GM19395 (cell line): ENCODE measurements around the gene ATP11A.
"Not testable (repeated sequence)": the region's sequence is repeated elsewhere in the genome, so short reads cannot be mapped to it uniquely, and the experiment has no call there.

Source experiments
- ATAC-seq: cut with Tn5 transposase; IDR thresholded peaks from one replicate; pipeline ENCODE4 v1.9.1; 2021; ENCODE audit warnings: mild to moderate bottlenecking, moderate library complexity; ENCODE audit not compliant: unreplicated experiment

ATP11A gene

DNA sequence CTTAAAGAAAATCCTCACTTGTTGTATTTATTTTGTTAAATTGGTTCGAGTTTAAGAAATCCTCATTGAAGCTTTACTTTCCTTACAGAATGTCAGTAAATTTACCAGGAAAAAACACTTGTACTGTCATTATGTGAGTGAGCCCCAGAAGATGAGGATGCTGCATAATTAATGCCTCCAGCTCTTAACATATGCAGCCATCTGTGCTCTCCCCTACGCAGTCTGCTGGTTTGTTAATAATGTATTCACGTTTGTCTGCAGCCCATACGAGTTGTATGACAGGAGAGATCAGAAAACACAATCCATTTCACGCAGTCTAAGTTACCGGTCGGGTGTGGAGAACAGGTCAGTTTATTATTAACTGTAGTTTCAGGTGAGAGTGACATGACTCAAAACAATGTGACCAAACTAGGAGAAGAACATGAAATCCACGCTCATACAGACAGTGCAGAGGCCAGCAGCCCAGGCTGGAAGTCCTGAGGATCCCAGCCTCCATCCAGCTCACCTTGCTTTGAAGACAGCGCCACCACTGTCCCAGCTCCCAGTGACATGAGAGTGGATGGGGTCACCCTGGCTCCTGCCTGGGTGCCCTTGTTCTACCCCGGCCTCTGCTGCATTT lies 19.8 kb upstream of the ATP11A start:
- ATAC-seq = peak; percentile 79

DNA sequence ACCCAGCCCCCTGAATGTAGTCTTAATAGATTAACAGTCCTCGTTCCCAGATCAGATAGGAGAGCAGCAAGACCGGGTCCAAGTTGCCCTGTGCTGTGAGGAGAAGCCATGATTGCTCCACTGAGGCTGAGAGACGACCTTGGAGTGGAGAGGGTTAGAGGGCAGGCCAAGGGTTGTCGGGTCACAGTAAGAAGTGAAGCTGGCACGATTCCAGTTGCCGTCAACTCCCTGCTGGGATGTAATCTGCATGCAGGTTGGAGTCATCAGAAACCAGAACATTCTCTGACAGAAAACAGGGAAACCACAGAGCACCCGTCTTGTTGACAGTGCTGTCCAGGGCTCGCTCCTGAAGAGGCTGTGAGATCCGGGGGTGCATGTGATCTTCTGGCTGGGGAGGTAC lies 19.0 kb upstream of the ATP11A start:
- no peak for ATAC-seq

DNA sequence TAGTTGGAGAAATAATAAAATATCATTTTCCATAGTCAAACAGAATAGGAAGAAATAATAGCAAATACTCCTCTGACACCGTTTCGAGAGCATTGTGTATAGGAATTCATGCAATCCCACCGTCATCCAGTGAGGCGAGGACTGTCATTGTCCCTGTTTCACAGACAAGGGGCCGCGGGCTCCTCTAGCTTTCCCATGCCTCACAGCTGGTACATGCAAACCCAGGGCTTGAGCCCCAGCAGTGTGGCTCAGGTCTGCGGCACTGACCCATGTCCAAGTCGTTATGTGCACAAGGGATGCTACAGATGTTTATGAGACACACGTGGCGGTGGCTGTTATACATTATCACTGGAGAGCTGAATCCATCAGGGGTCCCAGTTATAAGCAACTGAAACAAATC lies 18.5 kb upstream of the ATP11A start:
- no peak for ATAC-seq

DNA sequence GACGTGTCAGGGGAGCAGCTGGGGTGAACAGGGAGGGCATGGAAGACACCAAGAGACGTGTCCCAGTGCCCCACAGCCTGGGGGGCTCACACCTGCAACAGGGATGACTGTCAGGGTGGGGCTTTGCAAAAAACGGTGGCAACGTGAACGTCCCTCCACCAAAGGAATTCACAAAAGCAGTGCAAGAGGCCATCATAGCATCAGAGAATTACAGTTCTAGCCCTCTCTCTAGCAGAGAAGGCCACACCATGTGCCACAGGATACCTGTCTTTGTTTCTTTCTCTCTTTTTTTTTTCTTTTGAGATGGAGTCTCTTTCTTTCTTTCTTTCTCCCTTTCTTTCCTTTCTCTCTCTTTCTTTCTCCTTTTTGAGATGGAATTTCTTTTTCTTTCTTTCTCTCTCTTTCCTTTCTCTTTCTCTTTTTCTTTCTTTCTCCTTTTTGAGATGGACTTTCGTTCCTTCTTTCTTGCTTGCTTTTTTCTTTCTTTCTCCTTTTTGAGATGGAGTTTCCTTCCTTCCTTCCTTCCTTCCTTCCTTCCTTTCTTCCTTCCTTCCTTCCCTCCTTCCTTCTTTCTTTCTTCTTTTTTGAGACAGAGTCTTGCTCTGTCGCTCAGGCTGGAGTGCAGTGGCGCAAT lies 17.1 kb upstream of the ATP11A start:
- ATAC-seq = no peak

DNA sequence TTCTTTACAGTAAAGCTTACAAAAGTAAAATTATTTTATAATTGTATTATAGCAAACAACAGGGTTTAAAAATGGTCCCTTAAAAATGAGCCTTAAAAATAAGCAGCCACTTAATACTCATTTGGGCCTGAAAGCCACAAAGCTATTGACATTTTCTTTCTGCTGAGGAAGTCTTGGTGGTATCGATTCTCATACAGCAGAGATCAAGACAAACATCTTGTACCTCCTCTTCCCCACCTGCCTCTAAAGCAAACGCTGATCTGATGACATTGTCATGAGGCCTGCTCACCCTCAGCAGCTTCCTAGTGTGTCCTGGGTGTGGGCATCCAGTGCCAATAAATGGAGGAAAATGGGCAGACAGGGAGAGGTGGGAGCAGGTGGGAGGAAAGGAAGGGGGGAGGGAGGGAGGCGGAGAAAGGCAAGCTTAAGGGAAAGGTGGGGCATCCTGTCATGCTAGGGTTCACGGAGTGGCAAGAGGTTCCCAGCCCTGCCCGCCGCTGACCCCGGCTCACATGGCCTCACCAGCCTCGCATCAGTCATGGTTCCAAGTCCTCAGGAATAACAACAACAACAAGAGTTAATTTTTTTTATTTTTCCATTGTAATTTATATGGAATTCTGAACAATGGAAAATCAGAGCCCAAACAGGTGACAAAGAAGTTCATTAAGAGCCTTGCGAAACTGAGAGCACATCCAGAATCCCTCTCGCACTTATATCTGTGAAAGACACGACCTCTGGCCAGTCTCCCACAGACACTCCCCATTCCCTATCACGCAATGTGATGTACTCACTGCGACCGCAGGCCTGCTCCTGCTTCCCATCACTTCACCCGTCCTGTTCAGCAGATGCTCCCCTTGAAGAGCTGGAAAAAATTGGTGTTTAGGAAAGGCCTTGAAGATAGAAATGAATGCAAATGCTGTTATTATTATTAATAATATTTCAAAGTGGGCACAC lies 15.1 kb upstream of the ATP11A start:
- ATAC-seq = peak; percentile 53

DNA sequence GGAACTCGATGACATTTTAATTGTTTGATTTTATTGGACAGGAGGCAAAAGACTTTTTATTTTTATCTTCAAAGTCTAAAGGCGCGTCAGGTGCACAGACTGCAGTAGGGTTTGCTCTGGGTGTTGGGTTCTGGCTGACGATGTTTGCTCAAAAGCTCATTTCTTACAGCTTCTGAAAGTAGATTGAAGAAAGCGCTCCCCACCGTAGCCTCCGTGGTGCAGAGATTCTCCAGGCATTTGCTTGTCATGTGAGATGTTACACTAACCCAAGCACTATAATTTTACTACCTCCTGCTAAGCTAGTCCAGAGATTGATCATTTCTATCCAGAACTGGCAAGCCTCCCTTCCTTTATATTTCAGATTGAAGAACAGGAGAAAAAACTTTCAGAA lies 14.5 kb upstream of the ATP11A start:
- ATAC-seq = no peak

DNA sequence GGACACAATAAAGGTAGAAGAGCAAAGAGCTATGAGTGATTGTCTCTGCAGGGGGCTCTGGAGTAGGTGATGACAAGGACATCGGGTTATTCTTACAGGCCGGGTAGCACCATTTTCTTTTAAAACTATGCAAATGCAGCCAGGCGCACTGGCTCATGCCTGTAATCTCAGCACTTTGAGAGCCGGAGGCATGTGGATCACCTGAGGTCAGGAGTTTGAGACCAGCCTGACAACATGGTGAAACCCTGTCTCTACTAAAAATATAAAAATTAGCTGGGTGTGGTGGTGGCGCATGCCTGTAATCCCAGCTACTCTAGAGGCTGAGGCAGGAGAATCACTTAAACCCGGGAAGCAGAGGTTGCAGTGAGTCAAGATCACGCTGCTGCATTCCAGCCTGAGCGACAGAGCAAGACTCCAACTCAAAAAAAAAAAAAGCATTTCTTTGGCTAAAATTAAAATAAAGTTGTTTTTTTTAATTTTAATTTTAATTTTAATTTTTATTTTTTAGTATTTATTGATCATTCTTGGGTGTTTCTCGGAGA lies 12.3 kb upstream of the ATP11A start:
- ATAC-seq = not testable (repeated sequence)

DNA sequence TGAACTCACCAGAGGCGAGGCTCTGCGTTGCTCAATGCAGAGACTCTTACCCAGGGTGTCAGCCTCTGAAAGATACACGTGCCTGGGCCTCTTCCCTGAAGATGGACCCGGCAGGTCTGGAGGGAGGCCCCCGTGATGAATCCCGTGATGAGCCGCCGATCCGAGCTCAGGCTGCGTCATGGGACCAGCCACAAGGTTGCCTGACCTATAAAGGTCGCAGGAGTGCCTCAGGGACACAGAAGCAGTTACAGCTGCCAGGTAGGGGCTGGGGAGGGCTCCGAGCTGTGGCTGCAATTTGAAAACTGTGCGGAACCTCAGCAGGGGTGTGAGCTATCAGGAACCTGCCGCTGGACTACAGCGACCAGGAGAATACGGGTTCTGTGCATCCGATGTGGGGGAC lies 10.5 kb upstream of the ATP11A start:
- no peak for ATAC-seq

DNA sequence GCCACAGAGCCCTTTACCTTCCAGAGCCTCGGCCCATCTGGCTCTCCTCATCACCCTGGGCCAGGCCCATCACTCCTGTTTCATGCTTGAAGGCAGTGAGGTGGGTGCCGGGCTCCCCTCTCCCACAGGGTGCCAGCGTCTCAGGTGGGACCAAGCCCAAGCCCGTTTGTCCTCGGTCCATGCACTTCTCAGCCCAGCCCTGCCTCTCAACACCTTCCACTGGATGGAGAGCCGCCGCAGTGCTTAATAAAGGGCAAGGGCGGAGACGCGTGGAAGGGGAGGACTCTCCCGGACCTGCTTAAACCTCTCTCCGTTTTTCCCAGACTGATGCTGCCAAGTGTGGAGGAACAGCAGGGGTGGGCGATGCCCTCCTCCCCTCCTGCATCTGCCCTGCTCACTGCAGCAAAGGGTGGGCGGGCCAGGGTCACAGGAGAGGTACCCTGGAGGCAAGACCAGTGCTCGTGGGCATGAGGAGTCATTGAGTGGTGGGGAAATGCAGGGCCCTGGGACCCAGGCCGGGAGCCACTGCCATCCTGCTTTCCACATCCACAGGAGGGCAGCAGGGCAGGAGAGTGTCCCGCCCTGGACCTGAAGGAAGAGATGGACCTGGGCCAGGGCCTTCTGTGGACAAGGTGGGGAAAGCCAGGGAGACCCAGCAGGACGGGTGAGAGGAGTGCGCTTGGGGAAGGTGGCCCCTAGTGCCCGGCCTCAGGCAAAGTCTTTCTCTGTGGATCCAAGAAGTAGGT lies 9.7 kb upstream of the ATP11A start:
- ATAC-seq = no peak

DNA sequence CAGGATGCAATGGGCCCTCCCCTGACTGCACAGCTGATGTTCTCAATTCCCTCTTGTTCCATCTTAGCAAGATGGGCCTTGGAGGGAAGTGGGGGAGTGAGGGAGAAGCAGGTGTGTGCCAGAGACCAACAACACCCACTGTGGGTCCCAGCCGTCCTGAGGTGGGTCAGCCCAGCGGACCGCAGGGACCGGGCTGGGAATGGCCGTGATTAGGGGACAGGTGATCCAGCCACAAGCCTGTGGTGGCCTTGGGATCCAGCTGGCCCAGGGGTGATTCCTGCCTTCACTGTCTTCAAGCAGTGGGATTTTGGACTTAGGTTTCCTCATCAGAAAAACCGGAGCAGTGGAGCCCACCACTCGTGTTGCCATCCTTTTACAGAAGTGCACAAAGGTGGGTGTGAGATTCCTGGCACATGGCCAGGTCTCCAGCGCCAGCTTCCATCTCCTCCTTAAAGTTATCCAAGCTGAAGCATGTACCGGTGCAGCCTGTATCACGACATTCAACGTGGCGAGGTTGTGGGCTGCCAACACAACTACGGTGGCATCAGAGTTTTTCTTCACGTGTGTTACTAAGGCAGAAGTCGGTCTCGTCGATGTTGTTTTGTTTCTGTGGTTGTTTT lies 9.0 kb upstream of the ATP11A start:
- no peak for ATAC-seq

DNA sequence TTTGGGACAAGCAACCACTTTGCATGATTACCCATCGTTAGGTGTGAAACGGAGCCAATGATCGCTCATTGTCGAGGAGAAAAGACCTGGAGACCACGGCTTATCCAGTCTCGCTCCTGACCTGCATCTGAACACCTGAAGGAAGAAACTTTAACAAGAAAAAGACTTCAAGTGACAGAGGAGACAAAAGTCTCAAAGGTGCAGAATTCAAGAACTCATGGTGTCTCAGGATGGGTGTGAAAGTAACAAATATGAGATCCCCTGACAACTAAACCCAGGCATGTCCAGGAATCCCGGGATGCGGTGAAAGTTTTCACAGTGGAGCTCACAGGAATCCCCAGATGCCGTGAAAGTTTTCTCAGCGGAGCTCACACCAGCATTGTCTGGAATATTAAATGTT lies 6.3 kb upstream of the ATP11A start:
- no peak for ATAC-seq

DNA sequence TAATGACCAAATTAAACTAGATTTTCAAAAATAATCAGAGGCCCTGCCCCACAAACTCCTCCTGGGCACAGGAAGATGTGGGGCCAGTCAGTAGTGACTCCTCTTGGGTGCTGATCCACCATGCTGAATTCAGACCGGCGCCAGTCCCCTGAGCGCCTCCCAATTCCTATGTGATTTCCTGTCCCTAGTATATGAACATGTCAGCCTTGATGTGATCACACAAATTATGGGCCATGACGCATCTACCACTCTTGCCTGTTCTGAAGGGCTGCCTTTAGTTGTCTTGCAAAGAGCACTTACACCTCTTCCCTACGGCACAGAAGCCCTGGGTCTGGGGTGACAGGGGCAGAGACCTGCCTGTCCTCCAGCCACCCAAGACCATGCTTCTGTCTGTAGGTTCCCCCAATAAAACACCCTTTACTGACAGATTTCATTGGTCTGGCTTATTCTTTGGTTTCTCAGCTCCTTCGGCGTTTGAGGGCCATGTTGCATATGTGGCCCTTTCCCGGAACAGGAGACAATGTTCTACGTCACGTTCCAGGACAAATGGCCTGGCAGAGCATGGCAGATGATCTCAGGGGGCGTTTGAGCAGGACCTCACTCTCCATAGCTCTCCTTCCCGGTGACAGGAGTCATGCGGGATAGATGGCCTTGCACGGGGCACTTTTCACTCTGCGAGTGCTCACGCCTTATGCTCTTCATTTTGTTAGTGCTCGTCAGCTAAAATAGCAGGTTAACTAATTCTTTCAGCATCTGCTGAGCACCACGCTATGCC lies 5.6 kb upstream of the ATP11A start:
- no peak for ATAC-seq

DNA sequence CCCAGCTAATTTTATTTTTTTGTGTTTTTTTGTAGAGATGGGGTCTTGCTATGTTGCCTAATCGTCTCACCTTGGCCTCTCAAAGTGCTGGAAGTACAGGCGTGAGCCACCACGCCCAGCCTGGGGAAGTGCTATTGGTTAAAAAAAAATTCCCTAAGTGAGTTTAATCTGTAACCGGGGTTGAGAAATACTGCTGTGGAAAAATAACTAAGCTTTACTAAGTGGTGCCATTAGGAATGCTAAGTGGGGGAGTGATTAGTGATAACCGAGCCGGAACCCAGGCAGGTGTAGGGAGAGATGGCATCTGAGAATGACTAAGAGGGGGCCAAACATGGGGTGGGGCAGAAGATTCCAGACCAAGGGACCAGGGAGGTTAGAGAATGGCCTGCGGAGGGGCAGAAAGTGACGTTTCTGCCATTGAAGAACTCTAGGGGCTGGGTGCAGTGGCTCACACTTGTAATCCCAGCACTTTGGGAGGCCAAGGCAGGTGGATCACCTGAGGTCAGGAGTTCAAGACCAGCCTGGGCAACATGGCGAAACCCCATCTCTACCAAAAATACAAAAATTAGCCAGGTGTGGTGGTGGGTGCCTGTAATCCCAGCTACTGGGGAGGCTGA lies 4.5 kb upstream of the ATP11A start:
- ATAC-seq = not testable (repeated sequence)

DNA sequence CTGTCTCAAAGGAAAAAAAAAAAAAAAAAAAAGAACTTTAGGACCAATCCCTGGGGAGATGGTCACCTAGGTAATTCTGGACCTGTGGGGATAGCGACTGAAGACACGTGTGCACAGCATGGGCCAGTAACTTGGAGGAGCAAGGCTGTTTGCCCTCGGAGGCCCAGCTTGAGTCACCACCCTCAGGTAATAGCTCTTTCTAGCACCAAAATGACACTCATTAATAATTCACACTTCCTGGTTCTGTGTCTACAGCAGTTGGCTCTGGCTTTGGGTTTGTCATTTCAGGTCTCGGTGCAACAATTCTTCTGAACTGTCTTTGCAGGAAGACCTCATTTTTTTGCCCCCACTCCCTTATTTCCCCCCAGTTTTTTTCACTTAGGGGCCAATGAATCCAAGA lies 3.9 kb upstream of the ATP11A start:
- no peak for ATAC-seq

DNA sequence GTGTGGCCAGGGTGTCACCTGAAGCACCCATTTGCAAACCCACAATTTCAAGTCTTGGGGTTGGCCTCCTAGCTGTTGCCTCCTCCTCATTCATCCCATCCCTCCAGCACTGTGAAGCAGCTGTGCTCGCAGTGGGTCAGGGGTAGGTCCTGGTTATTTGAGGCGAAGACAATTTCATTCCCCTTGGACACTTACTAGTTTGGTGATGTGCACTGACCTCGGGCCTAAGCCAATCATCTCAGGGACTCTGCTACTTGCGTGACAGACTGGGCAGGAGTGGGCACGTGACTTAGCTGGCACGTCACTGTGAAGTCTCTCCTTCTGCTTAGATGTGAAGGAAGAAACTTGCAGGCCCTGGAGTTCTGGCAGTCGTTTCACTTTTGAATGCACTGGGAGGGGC lies 3.5 kb upstream of the ATP11A start:
- no peak for ATAC-seq

DNA sequence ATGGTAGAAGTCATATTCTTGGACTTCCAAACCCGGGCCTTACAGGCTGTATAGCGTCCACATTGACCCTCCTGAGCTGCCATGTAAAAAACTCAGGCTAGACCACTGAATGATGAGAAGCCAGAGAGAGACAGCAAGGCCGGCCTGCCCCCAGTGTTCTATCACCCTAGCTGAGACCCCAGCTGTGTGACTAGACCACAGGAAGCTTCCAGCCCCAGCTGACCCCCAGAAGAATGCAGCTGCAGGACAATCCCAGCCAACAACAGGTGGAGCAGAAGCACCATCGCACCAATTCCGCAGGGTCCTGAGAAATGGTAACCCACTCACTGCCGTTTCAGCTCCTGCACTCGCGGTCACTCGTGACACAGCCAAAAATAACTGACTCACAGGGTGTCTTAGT lies 2.9 kb upstream of the ATP11A start:
- no peak for ATAC-seq

DNA sequence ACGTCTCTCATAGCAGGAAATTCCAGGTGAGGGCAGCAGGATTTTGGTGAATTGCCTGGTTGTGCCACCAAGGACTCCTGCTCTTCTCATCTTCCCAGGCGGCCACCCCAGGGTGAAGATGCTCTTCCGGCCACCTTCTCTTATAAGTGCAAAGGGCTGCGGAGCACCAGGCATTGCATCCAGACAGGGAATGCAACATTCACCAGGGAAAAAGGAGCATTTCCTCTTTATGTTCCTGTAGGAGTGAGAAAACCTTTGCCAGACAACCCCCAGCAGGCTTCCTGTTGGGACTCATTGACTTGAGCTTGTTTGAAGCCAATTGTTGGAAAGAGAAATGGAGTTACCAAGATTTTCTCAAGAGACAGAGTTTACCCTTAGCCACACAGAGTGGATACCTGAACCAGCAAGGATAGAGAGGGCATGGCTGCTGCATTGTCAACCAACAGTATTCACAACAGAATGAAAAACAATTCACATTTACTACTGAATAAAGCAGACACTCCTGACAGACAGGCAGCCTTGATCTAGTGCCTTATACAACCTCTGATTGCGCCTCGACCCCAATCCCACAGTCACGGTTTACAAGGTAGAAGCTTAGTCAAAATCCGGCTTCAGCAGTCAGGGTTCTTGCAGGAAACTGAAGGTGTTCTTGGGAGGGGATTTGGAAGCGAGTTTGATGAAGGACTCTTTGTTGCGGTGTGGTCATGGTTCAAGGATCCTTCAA lies 1.8 kb upstream of the ATP11A start:
- ATAC-seq = no peak

DNA sequence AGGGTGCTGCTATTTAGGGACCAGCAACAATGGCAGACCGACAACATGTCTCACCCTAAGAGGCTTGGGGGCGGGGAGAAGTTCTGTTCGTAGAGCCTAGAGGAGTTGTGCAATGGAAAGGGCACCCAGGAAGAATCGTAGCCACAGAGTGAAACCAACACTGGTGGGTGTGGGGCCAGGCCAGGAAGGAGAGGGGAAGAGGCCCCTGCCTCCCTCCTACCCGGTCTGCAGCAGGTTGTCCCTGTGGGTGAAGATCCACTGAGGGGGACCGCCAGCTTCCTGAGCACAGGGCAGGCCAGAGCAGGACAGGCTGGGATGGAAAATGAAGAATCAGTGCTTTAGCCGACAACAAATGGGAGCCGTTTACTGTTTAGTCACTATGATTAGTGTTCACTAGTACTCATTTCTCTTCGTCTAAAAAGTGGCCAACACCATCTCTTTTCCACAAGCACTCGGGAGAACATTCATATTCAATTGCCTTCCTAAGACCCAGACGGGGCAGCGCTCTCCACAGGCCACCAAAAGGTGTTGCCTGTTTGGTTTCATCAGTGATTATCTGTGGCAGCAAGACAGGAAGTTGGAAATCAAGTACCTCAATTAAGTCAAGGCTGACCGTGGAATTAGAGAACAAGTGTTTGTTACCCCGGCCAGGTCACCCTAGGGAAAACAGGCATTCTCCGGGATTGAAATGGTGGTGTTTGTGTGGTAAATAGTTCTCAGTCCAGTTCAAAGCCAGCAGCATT lies 1.1 kb upstream of the ATP11A start:
- no peak for ATAC-seq
